Heart left ventricle (tissue), 16 donors: ENCODE results near the gene TEX26. TPM values are rescaled to one million over a fixed set of nuclear protein-coding genes. Genes with fewer than 3 reads are reported as not detected.

Experiments
- ATAC-seq, 4 donors: fragments of 200-7000 bp; cut with Tn5 transposase; one replicate each; pipeline ENCODE4 v1.9.1; 2020 to 2022; ENCODE audit warnings: moderate library complexity in 4 of 4, mild to moderate bottlenecking in 3 of 4, moderate number of reproducible peaks in 1 of 4
- DNase-seq, 5 donors: peaks; one replicate each; pipeline ENCODE4 v3.0.0-alpha.2; 2020
- H3K27ac ChIP-seq, 12 donors: fragments of 200-600 bp; sonication (generic) in 4 of 12; one replicate each; pipeline versions ENCODE4 v1.5.0 to v1.8.0; 2016 to 2022; ENCODE audit warnings: mild to moderate bottlenecking in 2 of 12
- H3K27me3 ChIP-seq, 9 donors: fragments of 200-600 bp; sonication (generic) in 2 of 9; one replicate each; pipeline versions ENCODE4 v1.5.1 to v1.8.0; 2016 to 2022; ENCODE audit warnings: mild to moderate bottlenecking in 3 of 9
- H3K36me3 ChIP-seq, 9 donors: fragments of 200-600 bp; sonication (generic) in 2 of 9; one replicate each; pipeline versions ENCODE4 v1.5.0 to v1.8.0; 2018 to 2022; ENCODE audit warnings: mild to moderate bottlenecking in 2 of 9
- H3K4me1 ChIP-seq, 12 donors: fragments of 200-600 bp; sonication (generic) in 4 of 12; one replicate each; pipeline versions ENCODE4 v1.5.0 to v1.8.0; 2016 to 2022; ENCODE audit warnings: mild to moderate bottlenecking in 3 of 12
- H3K4me3 ChIP-seq, 12 donors: fragments of 200-600 bp; sonication (generic) in 4 of 12; one replicate each; pipeline versions ENCODE4 v1.5.0 to v1.8.0; 2017 to 2022; ENCODE audit warnings: mild to moderate bottlenecking in 9 of 12, moderate library complexity in 4 of 12
- H3K9me3 ChIP-seq, 12 donors: fragments of 200-600 bp; sonication (generic) in 4 of 12; one replicate each; pipeline versions ENCODE4 v1.5.0 to v1.8.0; 2016 to 2022; ENCODE audit warnings: mild to moderate bottlenecking in 1 of 12
- CTCF ChIP-seq, 12 donors: fragments of 200-600 bp; sonication (generic) in 4 of 12; IDR thresholded peaks; one replicate each; pipeline versions ENCODE4 v1.5.0 to v1.8.0; 2018 to 2022; ENCODE audit warnings: antibody characterized with exemption in 12 of 12, mild to moderate bottlenecking in 5 of 12
- POLR2A ChIP-seq, 2 donors: fragments of 450-650 bp; IDR thresholded peaks; one replicate each; pipeline ENCODE4 v1.6.1; 2017; ENCODE audit warnings: antibody characterized with exemption in 2 of 2, mild to moderate bottlenecking in 2 of 2, moderate library complexity in 2 of 2
- WGBS, 4 donors: extraction: QIAGEN DNeasy Blood & Tissue Kit in 2 of 4; methylation state at CpG; one replicate each; pipeline versions ENCODE4 v1.1.5 to v1.1.7; 2013 to 2018; 5-methylcytosine and 5-hydroxymethylcytosine counted together
- intact Hi-C, 10 donors: fragments of 100-400 bp; cut with DNase I; formaldehyde crosslinking; loops; one replicate each; pipeline versions ENCODE4 v1.11.1 to v1.14.2; 2022
- polyA plus RNA-seq, 2 donors: library from polyadenylated mRNA; stranded (reverse); fragments of 200-250 nt; gene quantifications; one replicate each; pipeline ENCODE4 v1.2.3, GENCODE V29; 2013
- total RNA-seq, 9 donors: library from RNA; depleted of rRNA in 2 of 9; stranded (reverse); fragments of >200 nt in 2 of 9; fragmentation: NEBNext Ultra II Directional in 3 of 9; extraction: Animal tissue kit (Norgen Biotek cat#: 25700) in 3 of 9; gene quantifications; one replicate each; pipeline versions ENCODE4 v1.1.0 to v1.2.4, GENCODE V29; 2016 to 2023
- donor health status: ischemic (EF 13 %, LVEDD 7.1; RV severe dilation, severe dysfunction).
- donor health status: healthy with polysubstance abuse.
- donor health status: DM: no; HTN: yes; CAD: no.
- donor health status: DM: no; HTN: no; CAD: no.
- donor health status: ischemic (EF 25% LVEDD 6.9; RV normal size, moderate dysfunction).
- donor health status: ischemic (EF 25% LVEDD 5.7; RV mildly dilated, moderate dysfunction).
- donor health status: healthy.
- donor health status: DM: yes; HTN: yes; CAD: no.
- donor health status: ischemic (EF 35%, LVEDD 5.7; RV mildly dilated, moderate dysfunction).
- donor health status: nonischemic (EF 11% LVEDD 7.7; RV severe dilation, severe dysfunction).
- donor health status: DM: yes; HTN: yes; CAD: no.
- donor health status: PGD.
- donor health status: ischemic (EF 29% LVEDD 5.4; RV normal size, mild dysfunction).
- donor health status: nonischemic (EF 23%, LVEDD 6.1; RV moderate dilation, normal function).

Gene TEX26
- total and polyA plus RNA-seq, 11 donors = not detected

- no peaks in the 10 kb centered on the region for H3K4me1 ChIP-seq
- no peak overlapping the region for H3K4me3 ChIP-seq
- no peaks in the 10 kb centered on the region for H3K36me3 ChIP-seq
- no peak overlapping the region for H3K27ac ChIP-seq
- intact Hi-C loops = no loop called here
- peaks cover 0 to 10% (median 0%) of the 10 kb centered on the region in 12 donors for H3K9me3 ChIP-seq
- DNase-seq = no peak
- TF ChIP-seq CTCF (IDR thresholded peaks at IDR 0.05) = no peak
- no peak for ATAC-seq
- 88 to 96% (median 95%) methylated on average over 3 of the region's 3 CpGs for WGBS, 4 donors
- peaks cover 0 to 3% (median 0%) of the 10 kb centered on the region in 9 donors for H3K27me3 ChIP-seq
These were observed 43.2 kb upstream of the TEX26 start for GRCh38 chr13:30889196-30889690.

DNA sequence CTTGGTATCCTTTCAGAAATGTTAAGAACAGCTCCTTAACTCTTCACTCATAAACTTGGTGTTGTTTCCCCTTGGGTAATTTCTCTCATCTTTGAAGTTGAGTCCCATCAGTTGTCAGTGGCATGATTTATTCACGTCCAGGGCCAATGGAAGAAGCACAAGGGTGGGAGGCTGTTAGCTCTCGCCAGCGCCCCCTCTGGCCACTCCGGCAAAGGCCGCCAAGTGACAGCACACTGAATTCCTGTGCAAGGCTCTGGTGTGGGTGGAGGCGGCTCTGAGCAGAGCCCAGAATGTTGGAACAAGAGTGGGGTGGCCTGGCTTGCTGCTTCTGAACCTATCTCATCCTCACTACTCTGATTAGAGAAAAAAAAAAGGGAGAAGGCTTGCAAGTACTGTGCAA lies 39.5 kb upstream of the TEX26 start:
- H3K4me3 ChIP-seq = no peak overlapping the region
- H3K4me1 ChIP-seq = peaks cover 0 to 11% (median 0%) of the 10 kb centered on the region in 12 donors
- H3K27me3 ChIP-seq = peaks cover 0 to 3% (median 0%) of the 10 kb centered on the region in 9 donors
- no peaks in the 10 kb centered on the region for H3K36me3 ChIP-seq
- ATAC-seq (peak; percentile 7 to 79 (median 50)), DNase-seq (peak in 2 of 5 donors; percentile 57 to 60)
- 27 to 38% (median 34%) methylated on average over 6 of the region's 6 CpGs for WGBS, 4 donors
- TF ChIP-seq CTCF (IDR thresholded peaks at IDR 0.05) (peak in 10 of 12 donors; percentile 11 to 44 (median 29)), POLR2A (IDR thresholded peaks at IDR 0.05) (no peak)
- intact Hi-C loops = no loop called here
- peaks cover 0 to 8% (median 0%) of the 10 kb centered on the region in 12 donors for H3K9me3 ChIP-seq
- no peak overlapping the region for H3K27ac ChIP-seq

GRCh38 chr13:30895773-30896172 lies 36.7 kb upstream of the TEX26 start:
- Histone ChIP-seq H3K4me3 (no peak overlapping the region), H3K27me3 (peaks cover 0 to 3% (median 0%) of the 10 kb centered on the region in 9 donors), H3K27ac (peak overlapping the region in 6 of 12 donors; percentile 11 to 53 (median 20)), H3K9me3 (no peaks in the 10 kb centered on the region), H3K4me1 (peaks cover 0 to 35% (median 7%) of the 10 kb centered on the region in 12 donors), H3K36me3 (no peaks in the 10 kb centered on the region)
- TF ChIP-seq POLR2A (IDR thresholded peaks at IDR 0.05) (no peak), CTCF (IDR thresholded peaks at IDR 0.05) (no peak)
- ATAC-seq (peak; percentile 31 to 71 (median 41)), DNase-seq (peak in 2 of 5 donors; percentile 57 to 64)
- intact Hi-C loops = no loop called here
- WGBS, 4 donors = 67 to 77% (median 72%) methylated on average over 4 of the region's 4 CpGs

DNA sequence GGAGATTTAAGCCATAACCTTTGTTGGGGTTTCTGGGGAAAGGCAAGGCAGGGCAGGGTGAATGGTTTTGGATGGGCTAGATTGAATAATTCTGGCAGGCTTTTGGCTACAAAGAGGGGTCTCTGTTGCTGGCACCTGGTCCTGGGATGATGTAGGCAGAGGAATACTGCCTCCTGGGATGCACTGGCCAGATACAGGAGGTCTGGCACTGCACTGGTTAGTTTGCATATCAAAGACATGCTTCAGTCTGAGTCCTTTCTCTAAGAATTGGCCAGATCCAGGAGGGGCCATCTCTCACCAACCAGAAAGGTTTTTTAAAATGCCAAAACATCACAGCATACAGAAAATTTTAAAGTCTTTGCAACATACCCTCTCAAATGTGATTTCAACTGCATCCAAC lies 34.4 kb upstream of the TEX26 start:
- ATAC-seq (no peak), DNase-seq (no peak)
- H3K4me1 ChIP-seq = peaks cover 0 to 35% (median 7%) of the 10 kb centered on the region in 12 donors
- H3K27me3 ChIP-seq = peaks cover 0 to 6% (median 0%) of the 10 kb centered on the region in 9 donors
- no peaks in the 10 kb centered on the region for H3K36me3 ChIP-seq
- intact Hi-C loops = no loop called here
- H3K9me3 ChIP-seq = no peaks in the 10 kb centered on the region
- H3K4me3 ChIP-seq = no peak overlapping the region
- peak overlapping the region in 9 of 12 donors; percentile 17 to 76 (median 55) for H3K27ac ChIP-seq
- TF ChIP-seq CTCF (IDR thresholded peaks at IDR 0.05) (no peak), POLR2A (IDR thresholded peaks at IDR 0.05) (no peak)
